ENCODE measurements around the gene PCDHGA3.

DNA sequence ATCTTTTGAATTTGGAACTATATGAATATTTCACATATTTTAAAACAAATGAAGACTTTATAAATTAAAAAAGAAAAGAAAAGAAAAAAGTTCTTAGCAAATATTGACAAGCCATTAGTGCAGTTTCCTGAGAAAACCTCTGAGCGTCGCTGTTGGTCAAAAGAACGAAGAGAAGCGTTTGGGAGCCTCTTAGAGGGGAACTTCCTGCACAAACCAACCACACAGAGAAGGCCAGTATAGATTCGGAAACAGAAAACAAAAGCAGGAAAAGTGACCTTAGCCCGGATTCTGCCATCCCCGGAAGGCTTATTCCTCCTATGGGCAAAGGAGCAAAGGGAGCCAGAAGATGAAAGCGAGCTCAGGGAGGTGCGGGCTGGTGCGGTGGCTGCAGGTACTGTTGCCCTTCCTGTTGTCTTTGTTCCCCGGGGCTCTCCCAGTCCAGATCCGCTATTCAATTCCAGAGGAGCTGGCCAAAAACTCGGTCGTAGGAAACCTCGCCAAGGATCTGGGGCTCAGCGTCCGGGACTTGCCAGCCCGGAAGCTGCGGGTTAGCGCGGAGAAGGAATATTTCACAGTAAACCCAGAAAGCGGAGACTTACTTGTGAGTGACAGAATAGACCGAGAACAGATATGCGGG, 16.3 kb downstream of the PCDHGA3 start, which contains the start of gene PCDHGB2:
- TF ChIP-seq, protein P1, sequence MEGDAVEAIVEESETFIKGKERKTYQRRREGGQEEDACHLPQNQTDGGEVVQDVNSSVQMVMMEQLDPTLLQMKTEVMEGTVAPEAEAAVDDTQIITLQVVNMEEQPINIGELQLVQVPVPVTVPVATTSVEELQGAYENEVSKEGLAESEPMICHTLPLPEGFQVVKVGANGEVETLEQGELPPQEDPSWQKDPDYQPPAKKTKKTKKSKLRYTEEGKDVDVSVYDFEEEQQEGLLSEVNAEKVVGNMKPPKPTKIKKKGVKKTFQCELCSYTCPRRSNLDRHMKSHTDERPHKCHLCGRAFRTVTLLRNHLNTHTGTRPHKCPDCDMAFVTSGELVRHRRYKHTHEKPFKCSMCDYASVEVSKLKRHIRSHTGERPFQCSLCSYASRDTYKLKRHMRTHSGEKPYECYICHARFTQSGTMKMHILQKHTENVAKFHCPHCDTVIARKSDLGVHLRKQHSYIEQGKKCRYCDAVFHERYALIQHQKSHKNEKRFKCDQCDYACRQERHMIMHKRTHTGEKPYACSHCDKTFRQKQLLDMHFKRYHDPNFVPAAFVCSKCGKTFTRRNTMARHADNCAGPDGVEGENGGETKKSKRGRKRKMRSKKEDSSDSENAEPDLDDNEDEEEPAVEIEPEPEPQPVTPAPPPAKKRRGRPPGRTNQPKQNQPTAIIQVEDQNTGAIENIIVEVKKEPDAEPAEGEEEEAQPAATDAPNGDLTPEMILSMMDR (IDR thresholded peaks at IDR 0.05): peak in 2 of 4 experiments; percentile 15 to 21
- TF ChIP-seq POLR2A (IDR thresholded peaks at IDR 0.05): no peak
- no peak for TF ChIP-seq POLR2AphosphoS5 (IDR thresholded peaks at IDR 0.05)

All from gastroesophageal sphincter (tissue), 3 donors.